ENCODE results near the gene NRBF2.

The NRBF2 gene

GRCh38 chr10:63157845-63158624, 24.9 kb downstream of the NRBF2 start:
- peaks cover 14% of the 10 kb centered on the region; the same call in 1 of the 2 replicates for H4K20me1 ChIP-seq (ENCODE audit: insufficient read depth, low read length)
- H3K79me2 ChIP-seq (ENCODE audit: low read length), result peaks cover 9% of the 10 kb centered on the region
- TF ChIP-seq CTCF (IDR thresholded peaks at IDR 0.05; ENCODE audit: low read depth, low read length) (peak; percentile 70), EZH2phosphoT487 (IDR thresholded peaks at IDR 0.05; ENCODE audit: low read depth) (no peak)
- H3K4me1 ChIP-seq (ENCODE audit: low read length), result peaks cover 3% of the 10 kb centered on the region; the same call in 1 of the 2 replicates
- peaks cover 5% of the 10 kb centered on the region for H3K36me3 ChIP-seq (replicated peaks; ENCODE audit: low read depth, low read length)
- no peaks in the 10 kb centered on the region for H3K9me3 ChIP-seq (ENCODE audit: insufficient read depth, low read length)
- H3K9ac ChIP-seq (ENCODE audit: low read length), result no peak overlapping the region
- no peak overlapping the region for H3K4me2 ChIP-seq (ENCODE audit: low read length)
- H3K4me3 ChIP-seq (ENCODE audit: low read length), result no peak overlapping the region
- no peak overlapping the region for H2AFZ ChIP-seq (ENCODE audit: low read depth, low read length)
- no peaks in the 10 kb centered on the region for H3K27me3 ChIP-seq (ENCODE audit: low read depth, low read length)
- H3K27ac ChIP-seq (ENCODE audit: low read length), result no peak overlapping the region

- Histone ChIP-seq H3K4me2 (ENCODE audit: low read length) (no peak overlapping the region), H3K36me3 (replicated peaks; ENCODE audit: low read depth, low read length) (peaks cover 5% of the 10 kb centered on the region), H3K9ac (ENCODE audit: low read length) (no peak overlapping the region), H3K27ac (ENCODE audit: low read length) (no peak overlapping the region), H3K27me3 (ENCODE audit: low read depth, low read length) (no peaks in the 10 kb centered on the region), H3K9me3 (ENCODE audit: insufficient read depth, low read length) (no peaks in the 10 kb centered on the region), H2AFZ (ENCODE audit: low read depth, low read length) (no peak overlapping the region), H3K4me1 (ENCODE audit: low read length) (peaks cover 3% of the 10 kb centered on the region; the same call in 1 of the 2 replicates), H4K20me1 (ENCODE audit: insufficient read depth, low read length) (peaks cover 14% of the 10 kb centered on the region), H3K79me2 (ENCODE audit: low read length) (no peaks in the 10 kb centered on the region), H3K4me3 (ENCODE audit: low read length) (no peak overlapping the region)
- TF ChIP-seq EZH2phosphoT487 (IDR thresholded peaks at IDR 0.05; ENCODE audit: low read depth), result no peak
- TF ChIP-seq CTCF (IDR thresholded peaks at IDR 0.05; ENCODE audit: low read depth, low read length), result no peak
These were observed 28.5 kb downstream of the NRBF2 start for GRCh38 chr10:63161592-63161991.

- no peak overlapping the region for H3K4me2 ChIP-seq (ENCODE audit: low read length)
- H4K20me1 ChIP-seq (ENCODE audit: insufficient read depth, low read length), result no peaks in the 10 kb centered on the region; the same call in 1 of the 2 replicates
- H3K27ac ChIP-seq (ENCODE audit: low read length), result no peak overlapping the region
- no peaks in the 10 kb centered on the region for H3K4me1 ChIP-seq (ENCODE audit: low read length)
- no peaks in the 10 kb centered on the region for H3K79me2 ChIP-seq (ENCODE audit: low read length)
- no peak overlapping the region for H3K9ac ChIP-seq (ENCODE audit: low read length)
- no peaks in the 10 kb centered on the region for H3K9me3 ChIP-seq (ENCODE audit: insufficient read depth, low read length)
- no peak overlapping the region for H2AFZ ChIP-seq (ENCODE audit: low read depth, low read length)
- TF ChIP-seq CTCF (IDR thresholded peaks at IDR 0.05; ENCODE audit: low read depth, low read length), result no peak
- no peak for TF ChIP-seq EZH2phosphoT487 (IDR thresholded peaks at IDR 0.05; ENCODE audit: low read depth)
- H3K4me3 ChIP-seq (ENCODE audit: low read length), result no peak overlapping the region
- peaks cover 17% of the 10 kb centered on the region for H3K36me3 ChIP-seq (replicated peaks; ENCODE audit: low read depth, low read length)
- no peaks in the 10 kb centered on the region for H3K27me3 ChIP-seq (ENCODE audit: low read depth, low read length)
These were observed 31.1 kb downstream of the NRBF2 start for GRCh38 chr10:63164166-63164623.

- H3K4me1 ChIP-seq (ENCODE audit: low read length), result peaks cover 7% of the 10 kb centered on the region
- H3K36me3 ChIP-seq (replicated peaks; ENCODE audit: low read depth, low read length), result peaks cover 28% of the 10 kb centered on the region
- no peaks in the 10 kb centered on the region for H3K27me3 ChIP-seq (ENCODE audit: low read depth, low read length)
- H3K4me2 ChIP-seq (ENCODE audit: low read length), result no peak overlapping the region
- H3K79me2 ChIP-seq (ENCODE audit: low read length), result peaks cover 3% of the 10 kb centered on the region; the same call in 1 of the 2 replicates
- H3K9ac ChIP-seq (ENCODE audit: low read length), result no peak overlapping the region
- no peaks in the 10 kb centered on the region for H3K9me3 ChIP-seq (ENCODE audit: insufficient read depth, low read length)
- no peak overlapping the region for H3K4me3 ChIP-seq (ENCODE audit: low read length)
- no peak overlapping the region for H3K27ac ChIP-seq (ENCODE audit: low read length)
- H2AFZ ChIP-seq (ENCODE audit: low read depth, low read length), result no peak overlapping the region
- no peaks in the 10 kb centered on the region; the same call in 1 of the 2 replicates for H4K20me1 ChIP-seq (ENCODE audit: insufficient read depth, low read length)
- TF ChIP-seq CTCF (IDR thresholded peaks at IDR 0.05; ENCODE audit: low read depth, low read length) (no peak), EZH2phosphoT487 (IDR thresholded peaks at IDR 0.05; ENCODE audit: low read depth) (no peak)
These were observed 32.1 kb downstream of the NRBF2 start for GRCh38 chr10:63165249-63165648.
